Mucosa of descending colon (tissue), 3 donors: Measurements from ENCODE around the gene BARHL1. TPM values are rescaled to one million over a fixed set of nuclear protein-coding genes. Genes with fewer than 3 reads are reported as not detected.
A peak's percentile ranks its signal among the peaks of the same experiment; 100 is the strongest.

Experiments
- ATAC-seq: fragments of 200-7000 bp; cut with Tn5 transposase; one replicate; pipeline ENCODE4 v1.9.1; 2020; ENCODE audit warnings: mild to moderate bottlenecking, moderate library complexity
- DNase-seq, 3 donors: peaks; one replicate each; pipeline ENCODE4 v3.0.0-alpha.2; 2020
- H3K36me3 ChIP-seq: fragments of 200-600 bp; one replicate; pipeline ENCODE4 v1.8.0; 2021; ENCODE audit warnings: low read depth, mild to moderate bottlenecking
- H3K4me1 ChIP-seq: fragments of 200-600 bp; one replicate; pipeline ENCODE4 v1.8.0; 2021; ENCODE audit warnings: low read depth, mild to moderate bottlenecking
- H3K4me3 ChIP-seq: fragments of 200-600 bp; one replicate; pipeline ENCODE4 v1.8.0; 2021; ENCODE audit warnings: mild to moderate bottlenecking
- H3K9me3 ChIP-seq: fragments of 200-600 bp; one replicate; pipeline ENCODE4 v1.8.0; 2021; ENCODE audit warnings: mild to moderate bottlenecking
- intact Hi-C, 2 donors: fragments of 100-400 bp; cut with DNase I in 1 of 2; cut with micrococcal nuclease in 1 of 2; formaldehyde crosslinking; loops; one replicate each; pipeline versions ENCODE4 v1.11.0 to v1.11.1; 2022; cut with DNase I, micrococcal nuclease
- total RNA-seq, 3 donors: library from RNA; stranded (reverse); fragmentation: NEBNext Ultra II Directional in 2 of 3; extraction: Animal tissue kit (Norgen Biotek cat#: 25700) in 2 of 3; gene quantifications; one replicate each; pipeline versions ENCODE4 v1.2.1 to v1.2.4, GENCODE V29; 2021 to 2023
- TF ChIP-seq, protein P1 (sequence below): fragments of 200-600 bp; IDR thresholded peaks from one replicate; pipeline ENCODE4 v1.8.0; 2022; ENCODE audit warnings: antibody characterized with exemption, mild to moderate bottlenecking
- donor health status: DM: no; HTN: no; CAD: no; lungs with moderate emphysema.
- donor health status: DM: no; HTN: no; CAD: no.
- donor health status: DM: no; HTN: yes; CAD: no.

BARHL1 gene
- total RNA-seq, 3 donors from 2014 or later: not detected

DNA sequence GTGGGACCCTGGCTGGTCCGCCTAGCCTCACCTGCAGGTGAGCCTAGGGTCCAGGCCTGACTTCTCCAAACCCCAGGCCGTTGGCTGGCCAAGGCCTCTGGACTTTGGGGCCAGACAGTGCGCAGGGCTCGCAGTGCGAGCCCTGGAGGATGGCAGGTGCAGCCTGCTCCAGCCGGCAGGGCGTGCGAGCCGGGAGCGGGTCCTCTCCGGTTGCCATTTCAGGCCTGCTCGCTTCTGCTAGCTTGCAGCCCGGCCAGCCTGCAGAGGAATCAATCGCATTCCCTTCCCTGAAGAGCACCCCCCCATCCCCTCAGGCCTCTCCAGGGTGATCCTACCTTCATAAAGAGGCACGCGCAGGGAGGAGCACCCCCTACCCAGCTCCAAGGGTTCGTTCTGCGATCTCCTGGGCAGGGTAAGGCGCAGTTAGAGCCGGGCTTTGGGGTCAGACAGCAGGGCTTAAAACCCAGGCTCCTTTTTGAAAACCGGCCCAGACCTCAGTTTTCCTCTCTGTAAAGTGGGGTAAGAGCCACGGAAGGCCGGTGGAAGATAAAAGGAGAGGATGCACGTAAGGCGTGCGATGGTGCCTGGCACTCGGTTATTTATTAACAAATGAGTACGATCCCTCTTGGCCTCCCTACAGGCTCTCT, 6.2 kb downstream of the BARHL1 start:
- no peak for DNase-seq
- Histone ChIP-seq H3K4me3 (no peak overlapping the region), H3K36me3 (no peaks in the 10 kb centered on the region), H3K9me3 (no peaks in the 10 kb centered on the region), H3K4me1 (no peaks in the 10 kb centered on the region)
- TF ChIP-seq, protein P1, sequence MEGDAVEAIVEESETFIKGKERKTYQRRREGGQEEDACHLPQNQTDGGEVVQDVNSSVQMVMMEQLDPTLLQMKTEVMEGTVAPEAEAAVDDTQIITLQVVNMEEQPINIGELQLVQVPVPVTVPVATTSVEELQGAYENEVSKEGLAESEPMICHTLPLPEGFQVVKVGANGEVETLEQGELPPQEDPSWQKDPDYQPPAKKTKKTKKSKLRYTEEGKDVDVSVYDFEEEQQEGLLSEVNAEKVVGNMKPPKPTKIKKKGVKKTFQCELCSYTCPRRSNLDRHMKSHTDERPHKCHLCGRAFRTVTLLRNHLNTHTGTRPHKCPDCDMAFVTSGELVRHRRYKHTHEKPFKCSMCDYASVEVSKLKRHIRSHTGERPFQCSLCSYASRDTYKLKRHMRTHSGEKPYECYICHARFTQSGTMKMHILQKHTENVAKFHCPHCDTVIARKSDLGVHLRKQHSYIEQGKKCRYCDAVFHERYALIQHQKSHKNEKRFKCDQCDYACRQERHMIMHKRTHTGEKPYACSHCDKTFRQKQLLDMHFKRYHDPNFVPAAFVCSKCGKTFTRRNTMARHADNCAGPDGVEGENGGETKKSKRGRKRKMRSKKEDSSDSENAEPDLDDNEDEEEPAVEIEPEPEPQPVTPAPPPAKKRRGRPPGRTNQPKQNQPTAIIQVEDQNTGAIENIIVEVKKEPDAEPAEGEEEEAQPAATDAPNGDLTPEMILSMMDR: no peak
- ATAC-seq: peak; percentile 39
- intact Hi-C loops: no loop called here

DNA sequence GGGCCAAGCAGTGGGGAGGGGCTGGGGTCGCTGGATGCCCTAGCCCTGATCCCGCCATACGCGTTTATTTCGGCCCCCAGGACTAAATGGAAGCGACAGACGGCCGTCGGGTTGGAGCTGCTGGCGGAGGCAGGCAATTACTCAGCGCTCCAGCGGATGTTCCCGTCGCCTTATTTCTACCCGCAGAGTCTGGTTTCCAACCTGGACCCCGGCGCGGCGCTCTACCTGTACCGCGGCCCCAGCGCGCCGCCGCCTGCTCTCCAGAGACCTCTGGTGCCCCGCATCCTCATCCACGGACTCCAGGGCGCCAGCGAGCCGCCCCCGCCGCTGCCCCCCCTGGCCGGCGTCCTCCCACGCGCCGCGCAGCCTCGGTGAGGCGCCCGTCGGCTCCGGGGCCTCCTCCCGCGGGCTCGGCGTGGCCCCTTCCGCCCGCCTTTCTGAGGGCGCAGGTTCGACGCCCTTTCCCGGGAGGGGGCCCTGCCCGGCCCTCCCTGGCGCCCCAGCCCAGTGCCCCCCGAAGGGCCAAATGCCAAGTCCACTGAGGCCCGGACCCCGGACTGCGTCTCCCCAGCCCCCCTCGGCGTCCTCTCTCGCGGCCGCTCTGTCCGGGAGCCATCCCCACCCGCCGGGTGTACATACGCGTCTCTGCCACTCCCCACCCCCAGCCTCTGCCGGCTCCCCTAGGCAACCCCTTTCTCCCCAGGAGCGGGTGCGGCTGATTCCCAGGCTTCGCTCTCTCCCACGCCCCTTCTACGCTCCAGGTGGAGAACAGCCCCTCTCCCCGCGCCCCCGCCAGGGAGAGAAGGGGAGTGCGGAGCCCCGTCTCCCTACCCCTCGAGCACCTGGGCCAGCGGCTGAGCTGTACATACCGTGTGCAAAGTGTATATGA, 7.0 kb downstream of the BARHL1 start:
- Histone ChIP-seq H3K9me3 (no peaks in the 10 kb centered on the region), H3K4me1 (no peaks in the 10 kb centered on the region), H3K4me3 (no peak overlapping the region), H3K36me3 (no peaks in the 10 kb centered on the region)
- ATAC-seq (no peak), DNase-seq (no peak)
- intact Hi-C loops: no loop called here
- TF ChIP-seq, protein P1: no peak

DNA sequence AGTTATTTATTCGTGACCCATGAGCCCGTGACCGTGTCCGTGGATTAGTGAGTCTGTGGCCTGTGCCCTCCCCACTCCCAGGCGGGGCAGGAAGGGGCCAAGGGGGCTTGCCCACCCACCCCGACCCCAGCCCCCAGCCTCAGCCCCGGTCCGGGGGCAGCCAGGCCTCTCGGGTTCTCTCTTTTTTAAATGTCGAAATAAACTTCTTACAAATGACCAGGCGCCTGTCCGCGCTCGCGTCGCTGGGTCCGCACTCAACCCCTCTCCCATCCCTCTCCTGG, 7.6 kb downstream of the BARHL1 start:
- H3K36me3 ChIP-seq: no peaks in the 10 kb centered on the region
- H3K9me3 ChIP-seq: no peaks in the 10 kb centered on the region
- intact Hi-C loops: no loop called here
- TF ChIP-seq, protein P1: no peak
- no peaks in the 10 kb centered on the region for H3K4me1 ChIP-seq
- DNase-seq: no peak
- H3K4me3 ChIP-seq: no peak overlapping the region
- ATAC-seq: no peak

DNA sequence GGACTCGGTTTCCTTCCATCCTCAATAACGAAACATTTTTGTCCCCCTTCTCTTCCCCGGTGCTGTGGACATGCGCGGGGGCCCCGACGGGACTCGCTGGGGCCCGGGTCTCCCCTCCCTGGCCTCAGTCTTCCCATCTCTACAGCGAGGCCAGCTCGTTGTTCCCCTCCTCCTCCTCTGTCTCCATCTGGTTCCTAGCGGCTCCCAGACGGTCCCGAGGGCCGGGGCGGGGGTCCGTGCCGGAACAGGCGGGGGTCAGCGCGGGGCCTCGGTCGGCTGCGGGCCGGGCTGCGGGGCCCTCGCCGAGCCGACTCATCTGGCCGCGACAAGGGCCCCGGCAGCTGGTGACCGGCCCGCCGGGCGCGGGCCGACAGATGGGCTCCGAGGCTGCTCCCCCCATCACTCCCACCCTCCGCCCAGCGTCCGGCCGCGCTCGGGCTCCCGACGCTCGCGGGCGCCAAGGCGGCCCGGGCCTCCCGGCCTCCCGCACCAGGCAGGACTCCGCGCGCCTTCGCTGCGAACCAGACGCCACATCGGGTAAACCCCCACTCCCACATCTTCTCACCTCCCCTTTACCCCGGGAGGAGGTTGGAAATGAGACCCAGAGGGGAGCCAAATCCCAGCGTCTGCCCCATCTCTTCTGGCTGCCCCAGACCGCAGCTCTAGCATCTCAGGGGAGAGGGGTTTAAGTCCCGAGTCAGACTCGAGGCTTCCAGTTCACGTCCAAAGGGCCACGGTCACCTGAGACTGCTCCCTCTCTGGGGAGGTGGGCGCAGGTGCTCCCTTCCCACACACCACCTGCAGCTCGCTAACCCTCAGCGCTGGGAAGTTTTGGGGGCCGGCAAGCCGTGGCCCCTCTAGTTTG, 8.1 kb downstream of the BARHL1 start:
- TF ChIP-seq, protein P1: no peak
- ATAC-seq: no peak
- Histone ChIP-seq H3K9me3 (no peaks in the 10 kb centered on the region), H3K4me3 (no peak overlapping the region), H3K36me3 (no peaks in the 10 kb centered on the region), H3K4me1 (no peaks in the 10 kb centered on the region)
- intact Hi-C loops: no loop called here
- DNase-seq: no peak

DNA sequence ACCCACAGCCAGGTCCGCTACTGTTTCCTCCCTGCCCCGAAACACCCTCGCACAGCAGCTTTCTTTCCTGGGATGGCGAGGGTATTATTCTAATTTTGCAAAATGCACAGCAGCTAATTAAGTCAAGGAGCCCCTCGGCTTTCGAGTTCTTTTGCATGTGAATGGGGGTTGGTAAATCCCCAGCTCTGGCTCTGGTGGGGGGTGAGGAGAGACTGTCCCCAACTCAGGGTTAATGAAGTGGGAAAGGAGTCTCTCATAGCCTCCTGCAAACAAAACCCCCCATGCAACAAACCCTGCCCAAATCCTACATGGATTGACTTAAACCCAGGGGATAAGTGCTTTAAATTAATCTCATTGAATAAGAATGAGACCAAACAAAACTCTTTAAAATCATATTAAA, 8.8 kb downstream of the BARHL1 start:
- ATAC-seq: no peak
- intact Hi-C loops: no loop called here

More for the DNA sequence above, 8.8 kb downstream of the BARHL1 start:
- H3K36me3 ChIP-seq: no peaks in the 10 kb centered on the region
- H3K9me3 ChIP-seq: no peaks in the 10 kb centered on the region
- no peak overlapping the region for H3K4me3 ChIP-seq
- no peaks in the 10 kb centered on the region for H3K4me1 ChIP-seq
- TF ChIP-seq, protein P1: no peak
- no peak for DNase-seq
